Suprapubic skin (tissue), 4 donors: ENCODE data around the gene SLC38A10. TPM values are rescaled to one million over a fixed set of nuclear protein-coding genes. Genes with fewer than 3 reads are reported as not detected.

Source experiments
- DNase-seq, 2 donors: peaks; one replicate each; pipeline ENCODE4 v3.0.0-alpha.2; 2019; ENCODE audit warnings: low spot score in 2 of 2
- H3K27ac ChIP-seq: fragments of 200-600 bp; sonication (generic); one replicate; pipeline ENCODE4 v1.5.1; 2019
- H3K27me3 ChIP-seq: fragments of 200-600 bp; sonication (generic); one replicate; pipeline ENCODE4 v1.5.1; 2019
- H3K36me3 ChIP-seq: fragments of 200-600 bp; sonication (generic); one replicate; pipeline ENCODE4 v1.5.1; 2019
- H3K4me1 ChIP-seq: fragments of 200-600 bp; sonication (generic); one replicate; pipeline ENCODE4 v1.5.1; 2019
- H3K4me3 ChIP-seq: fragments of 200-600 bp; sonication (generic); one replicate; pipeline ENCODE4 v1.5.1; 2019; ENCODE audit warnings: mild to moderate bottlenecking
- H3K9me3 ChIP-seq: fragments of 200-600 bp; sonication (generic); one replicate; pipeline ENCODE4 v1.5.1; 2019
- CTCF ChIP-seq, 2 donors: fragments of 200-600 bp in 1 of 2; fragments of 450-650 bp in 1 of 2; sonication (generic) in 1 of 2; IDR thresholded peaks; one replicate each; pipeline ENCODE4 v1.5.1; 2016 to 2019; ENCODE audit warnings: antibody characterized with exemption in 2 of 2, mild to moderate bottlenecking in 1 of 2, moderate library complexity in 1 of 2
- EP300 ChIP-seq: sonication (generic); formaldehyde crosslinking; IDR thresholded peaks from one replicate; pipeline ENCODE4 v1.6.1; 2017; ENCODE audit warnings: antibody characterized with exemption
- POLR2A ChIP-seq, 2 donors: fragments of 450-650 bp; IDR thresholded peaks; one replicate each; pipeline ENCODE4 v1.6.1; 2017; ENCODE audit warnings: antibody characterized with exemption in 2 of 2, mild to moderate bottlenecking in 2 of 2, moderate library complexity in 2 of 2
- POLR2AphosphoS5 ChIP-seq, 3 donors: sonication (generic); formaldehyde crosslinking; IDR thresholded peaks; one replicate each; pipeline ENCODE4 v1.6.1; 2017; ENCODE audit warnings: antibody characterized with exemption in 3 of 3
- WGBS: methylation state at CpG from one replicate; pipeline ENCODE4 v1.1.5; 2018; 5-methylcytosine and 5-hydroxymethylcytosine counted together
- total RNA-seq, 4 donors: library from RNA; depleted of rRNA; stranded (reverse); fragments of >200 nt; gene quantifications; one replicate each; pipeline ENCODE4 v1.1.0, GENCODE V29; 2016

SLC38A10 gene
- total RNA-seq, 4 donors from 2014 or later, result 48.5 to 84.9 (median 69.4) TPM

- WGBS, result 66% methylated on average over 11 of the region's 11 CpGs
- peaks cover 35% of the 10 kb centered on the region for H3K4me1 ChIP-seq
- no peak for DNase-seq
- H3K36me3 ChIP-seq, result no peaks in the 10 kb centered on the region
- H3K27me3 ChIP-seq, result no peaks in the 10 kb centered on the region
- H3K9me3 ChIP-seq, result no peaks in the 10 kb centered on the region
- no peak overlapping the region for H3K4me3 ChIP-seq
- no peak overlapping the region for H3K27ac ChIP-seq
- no peak for TF ChIP-seq CTCF (IDR thresholded peaks at IDR 0.05)
- no peak for TF ChIP-seq POLR2AphosphoS5 (IDR thresholded peaks at IDR 0.05)
- TF ChIP-seq EP300, result no peak
- TF ChIP-seq POLR2A (IDR thresholded peaks at IDR 0.05), result no peak
Measured at GRCh38 chr17:81298325-81298990, 3.4 kb upstream of the SLC38A10 start.

- Histone ChIP-seq H3K4me3 (peak overlapping the region; percentile 89), H3K4me1 (peaks cover 44% of the 10 kb centered on the region), H3K36me3 (no peaks in the 10 kb centered on the region), H3K27ac (peak overlapping the region; percentile 92), H3K27me3 (no peaks in the 10 kb centered on the region), H3K9me3 (no peaks in the 10 kb centered on the region)
- WGBS, result 13% methylated on average over 22 of the region's 22 CpGs
- DNase-seq, result no peak
- TF ChIP-seq CTCF (IDR thresholded peaks at IDR 0.05), result peak; percentile 31 to 41
- no peak for TF ChIP-seq POLR2A (IDR thresholded peaks at IDR 0.05)
Measured at GRCh38 chr17:81295676-81296381, 722 bp upstream of the SLC38A10 start.

DNA sequence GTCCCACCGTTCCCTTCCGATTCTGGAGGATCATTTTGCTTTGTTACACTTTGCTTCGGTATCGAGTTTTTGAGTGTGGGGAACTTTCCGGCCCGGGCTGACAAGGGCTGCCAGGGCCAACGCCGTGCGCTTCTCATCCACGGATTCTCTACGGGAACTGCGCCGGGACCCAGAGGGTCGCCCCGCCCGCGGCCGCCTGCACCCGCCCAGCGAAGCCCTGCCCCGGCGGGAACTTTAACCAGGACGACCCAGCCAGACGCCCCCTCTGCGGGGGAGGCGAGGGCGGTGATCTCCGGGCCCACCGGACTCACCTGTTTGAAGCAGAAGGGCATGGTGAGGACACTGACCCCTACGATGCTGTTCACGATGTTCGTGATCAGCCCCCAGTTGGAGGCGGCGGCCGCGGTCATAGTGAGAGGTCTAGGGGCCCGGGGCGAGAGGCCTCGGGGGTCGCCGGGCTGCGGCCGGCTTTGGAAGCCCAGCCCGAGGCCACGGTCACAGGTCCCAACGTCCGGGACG, 536 bp downstream of the SLC38A10 start:
- no peak for DNase-seq
- TF ChIP-seq EP300 (no peak), CTCF (IDR thresholded peaks at IDR 0.05) (no peak), POLR2AphosphoS5 (IDR thresholded peaks at IDR 0.05) (no peak), POLR2A (IDR thresholded peaks at IDR 0.05) (no peak)
- H3K27me3 ChIP-seq, result no peaks in the 10 kb centered on the region
- peaks cover 8% of the 10 kb centered on the region for H3K36me3 ChIP-seq
- H3K4me3 ChIP-seq, result peak overlapping the region; percentile 89
- no peaks in the 10 kb centered on the region for H3K9me3 ChIP-seq
- peaks cover 44% of the 10 kb centered on the region for H3K4me1 ChIP-seq
- WGBS, result 3% methylated on average over 4 of the region's 48 CpGs
- H3K27ac ChIP-seq, result peak overlapping the region; percentile 92

DNA sequence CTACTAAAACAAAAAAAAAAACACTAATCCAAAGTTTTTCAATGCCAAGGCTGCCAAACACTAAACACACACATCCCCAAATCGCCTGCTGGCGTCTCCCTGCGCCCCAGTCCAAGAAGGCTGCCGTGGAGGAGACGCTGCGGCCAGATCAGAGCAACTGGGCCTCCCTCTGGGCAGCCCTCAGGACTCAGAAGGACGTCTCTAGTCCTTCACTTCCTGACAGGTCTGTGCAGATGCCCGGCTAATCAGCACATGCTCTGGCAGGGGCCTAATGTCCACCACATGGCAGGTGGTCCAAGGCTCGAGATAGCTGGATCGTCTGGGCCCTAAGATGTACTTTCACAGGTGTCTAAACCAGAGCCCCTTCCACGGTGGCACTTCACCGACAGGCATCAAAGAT, 2.7 kb downstream of the SLC38A10 start:
- no peaks in the 10 kb centered on the region for H3K27me3 ChIP-seq
- H3K4me1 ChIP-seq, result peaks cover 47% of the 10 kb centered on the region
- no peak overlapping the region for H3K4me3 ChIP-seq
- peaks cover 24% of the 10 kb centered on the region for H3K36me3 ChIP-seq
- no peak overlapping the region for H3K27ac ChIP-seq
- WGBS, result 62% methylated on average over 12 of the region's 12 CpGs
- DNase-seq, result no peak
- TF ChIP-seq EP300 (no peak), POLR2AphosphoS5 (IDR thresholded peaks at IDR 0.05) (no peak), POLR2A (IDR thresholded peaks at IDR 0.05) (no peak), CTCF (IDR thresholded peaks at IDR 0.05) (no peak)
- no peaks in the 10 kb centered on the region for H3K9me3 ChIP-seq

DNA sequence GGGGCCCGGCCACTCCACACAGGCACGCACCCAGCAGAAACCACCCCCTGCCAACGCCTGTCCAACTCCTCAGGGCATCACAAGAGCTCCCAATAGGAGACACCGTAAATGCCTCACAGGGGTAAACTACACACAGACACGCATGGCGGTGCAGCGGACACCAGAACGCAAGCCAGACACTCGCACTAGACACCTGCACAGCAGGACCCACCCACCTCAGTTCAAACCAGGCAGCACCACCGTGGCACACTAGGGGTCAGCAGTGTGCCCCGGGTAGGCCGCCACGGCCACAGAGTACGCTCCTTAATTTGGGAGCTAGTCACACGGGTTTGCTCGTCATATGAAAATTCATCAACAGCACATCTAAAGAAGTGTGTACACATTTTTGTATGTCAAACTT, 3.4 kb downstream of the SLC38A10 start:
- peak in 1 of 2 donors; percentile 84 for DNase-seq
- H3K9me3 ChIP-seq, result no peaks in the 10 kb centered on the region
- TF ChIP-seq CTCF (IDR thresholded peaks at IDR 0.05), result peak; percentile 52 to 71
- TF ChIP-seq POLR2A (IDR thresholded peaks at IDR 0.05), result no peak
- peaks cover 31% of the 10 kb centered on the region for H3K36me3 ChIP-seq
- H3K27me3 ChIP-seq, result no peaks in the 10 kb centered on the region
- no peak overlapping the region for H3K27ac ChIP-seq
- peaks cover 54% of the 10 kb centered on the region for H3K4me1 ChIP-seq
- H3K4me3 ChIP-seq, result no peak overlapping the region
- 26% methylated on average over 14 of the region's 16 CpGs for WGBS
